MM.1S (cell line): ENCODE results near the gene NSD2.

ENCODE experiments used
- DNase-seq: peaks from one replicate; pipeline ENCODE4 v3.0.0-alpha.2; 2015
- H2AFZ ChIP-seq: fragments of 300-600 bp; sonication (generic); 2 replicates; pipeline ENCODE4 v1.6.0; 2016; ENCODE audit warnings: antibody characterized with exemption, low read length
- H3F3A ChIP-seq: fragments of 300-600 bp; sonication (generic); 2 replicates; pipeline ENCODE4 v1.6.1; 2016; ENCODE audit warnings: mild to moderate bottlenecking, antibody characterized with exemption, low read length, moderate library complexity, mixed read lengths; ENCODE audit not compliant: insufficient read depth
- H3K27ac ChIP-seq: fragments of 300-600 bp; sonication (generic); 2 replicates; pipeline ENCODE4 v1.5.1; 2016; ENCODE audit warnings: mild to moderate bottlenecking, low read length
- H3K27me3 ChIP-seq: fragments of 300-600 bp; sonication (generic); replicated peaks from 2 replicates; pipeline ENCODE4 v1.6.0; 2016; ENCODE audit warnings: low read length; ENCODE audit not compliant: insufficient read depth
- H3K36me3 ChIP-seq: fragments of 300-600 bp; sonication (generic); replicated peaks from 2 replicates; pipeline ENCODE4 v1.6.1; 2016; ENCODE audit warnings: mild to moderate bottlenecking, low read length, mixed read lengths; ENCODE audit not compliant: insufficient read depth
- H3K4me1 ChIP-seq: fragments of 300-600 bp; sonication (generic); 2 replicates; pipeline ENCODE4 v1.6.1; 2016; ENCODE audit warnings: low read length, mixed read lengths
- H3K4me2 ChIP-seq: fragments of 300-600 bp; sonication (generic); 2 replicates; pipeline ENCODE4 v1.6.0; 2016; ENCODE audit warnings: low read depth, low read length
- H3K4me3 ChIP-seq: fragments of 300-600 bp; sonication (generic); 2 replicates; pipeline ENCODE4 v1.5.1; 2016; ENCODE audit warnings: low read length, mixed read lengths
- H3K79me2 ChIP-seq: fragments of 300-600 bp; sonication (generic); 2 replicates; pipeline ENCODE4 v1.6.1; 2016; ENCODE audit warnings: mixed run types, low read length, mixed read lengths
- H3K9ac ChIP-seq: fragments of 300-600 bp; sonication (generic); 2 replicates; pipeline ENCODE4 v1.6.1; 2016; ENCODE audit warnings: low read length, mixed read lengths
- H3K9me2 ChIP-seq: fragments of 300-600 bp; sonication (generic); replicated peaks from 2 replicates; pipeline ENCODE4 v1.6.1; 2016; ENCODE audit warnings: mild to moderate bottlenecking, low read length, mixed read lengths; ENCODE audit not compliant: insufficient read depth
- H3K9me3 ChIP-seq: fragments of 300-600 bp; sonication (generic); replicated peaks from 2 replicates; pipeline ENCODE4 v1.6.1; 2016; ENCODE audit warnings: mild to moderate bottlenecking, low read length, mixed read lengths; ENCODE audit not compliant: insufficient read depth
- H4K20me1 ChIP-seq: fragments of 300-600 bp; sonication (generic); 2 replicates; pipeline ENCODE4 v1.6.1; 2016; ENCODE audit warnings: mild to moderate bottlenecking, low read length, moderate library complexity, mixed read lengths; ENCODE audit not compliant: insufficient read depth
- CTCF ChIP-seq: fragments of 300-600 bp; sonication (generic); IDR thresholded peaks from 2 replicates; pipeline ENCODE4 v1.5.1; 2016; ENCODE audit warnings: antibody characterized with exemption, low read length, mixed read lengths
- EZH2 ChIP-seq: fragments of 300-600 bp; sonication (generic); optimal IDR thresholded peaks from 2 replicates; pipeline ENCODE3; 2017; ENCODE audit warnings: low read depth, mild to moderate bottlenecking, antibody characterized with exemption, low read length, mixed read lengths
- EZH2phosphoT487 ChIP-seq: fragments of 300-600 bp; sonication (generic); IDR thresholded peaks from 2 replicates; pipeline ENCODE4 v1.6.1; 2018; ENCODE audit warnings: antibody characterized with exemption, low read length

The NSD2 gene

DNA sequence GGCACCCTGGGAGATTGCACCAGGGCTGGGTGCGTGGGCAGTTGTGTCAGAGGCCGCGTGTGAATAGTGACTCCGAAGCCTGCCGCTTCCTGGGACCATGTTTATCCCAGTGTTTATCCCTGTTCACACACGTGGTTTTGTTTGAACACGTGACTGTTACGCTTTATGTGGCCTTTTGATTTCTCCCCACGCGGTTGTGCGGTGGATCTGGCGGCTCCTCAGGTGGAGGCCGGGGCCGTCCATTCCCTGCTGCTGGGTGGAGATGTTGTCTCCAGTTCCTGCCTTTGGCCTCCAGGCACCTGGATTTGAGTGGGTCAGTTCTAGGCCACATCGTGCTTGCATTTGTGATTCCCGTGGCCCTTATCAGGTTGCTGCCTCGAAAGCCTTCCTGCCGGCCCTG lies 102.5 kb downstream of the NSD2 start:
- no peaks in the 10 kb centered on the region for H4K20me1 ChIP-seq
- TF ChIP-seq EZH2 (no peak), EZH2phosphoT487 (no peak), CTCF (no peak)
- H3K27ac ChIP-seq, result no peak overlapping the region
- no peak overlapping the region for H3K9ac ChIP-seq
- H2AFZ ChIP-seq, result no peak overlapping the region
- H3K9me3 ChIP-seq, result no peaks in the 10 kb centered on the region
- no peak overlapping the region for H3K4me2 ChIP-seq
- H3K9me2 ChIP-seq, result no peaks in the 10 kb centered on the region
- no peaks in the 10 kb centered on the region for H3K4me1 ChIP-seq
- H3K36me3 ChIP-seq, result peaks cover 20% of the 10 kb centered on the region
- no peak for DNase-seq
- H3F3A ChIP-seq, result no peaks in the 10 kb centered on the region; the same call in 1 of the 2 replicates
- H3K79me2 ChIP-seq, result peaks cover 14% of the 10 kb centered on the region; the same call in 1 of the 2 replicates
- H3K4me3 ChIP-seq, result no peak overlapping the region
- H3K27me3 ChIP-seq, result no peaks in the 10 kb centered on the region

DNA sequence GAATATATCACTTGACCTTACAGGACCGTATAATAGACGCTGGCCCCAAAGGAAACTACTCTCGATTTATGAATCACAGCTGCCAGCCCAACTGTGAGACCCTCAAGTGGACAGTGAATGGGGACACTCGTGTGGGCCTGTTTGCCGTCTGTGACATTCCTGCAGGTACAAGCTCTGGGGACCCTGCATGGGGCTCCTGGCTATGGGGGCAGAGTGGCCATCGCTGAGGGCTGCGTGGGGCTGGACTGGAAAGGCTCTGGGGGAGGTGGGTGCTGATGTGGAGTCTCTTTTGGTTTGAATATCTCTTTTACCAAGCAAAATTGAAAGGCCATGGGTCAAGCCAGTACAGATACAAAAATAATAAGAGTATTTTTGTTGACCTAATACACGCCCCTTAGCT lies 103.6 kb downstream of the NSD2 start:
- Histone ChIP-seq H3K9ac (no peak overlapping the region), H3F3A (no peaks in the 10 kb centered on the region; the same call in 1 of the 2 replicates), H3K79me2 (peaks cover 14% of the 10 kb centered on the region; the same call in 1 of the 2 replicates), H3K27ac (no peak overlapping the region), H3K36me3 (peaks cover 20% of the 10 kb centered on the region), H3K9me2 (no peaks in the 10 kb centered on the region), H3K4me2 (no peak overlapping the region), H4K20me1 (no peaks in the 10 kb centered on the region), H2AFZ (no peak overlapping the region), H3K27me3 (no peaks in the 10 kb centered on the region), H3K4me1 (no peaks in the 10 kb centered on the region), H3K4me3 (no peak overlapping the region), H3K9me3 (no peaks in the 10 kb centered on the region)
- no peak for DNase-seq
- TF ChIP-seq EZH2 (no peak), EZH2phosphoT487 (no peak), CTCF (no peak)

DNA sequence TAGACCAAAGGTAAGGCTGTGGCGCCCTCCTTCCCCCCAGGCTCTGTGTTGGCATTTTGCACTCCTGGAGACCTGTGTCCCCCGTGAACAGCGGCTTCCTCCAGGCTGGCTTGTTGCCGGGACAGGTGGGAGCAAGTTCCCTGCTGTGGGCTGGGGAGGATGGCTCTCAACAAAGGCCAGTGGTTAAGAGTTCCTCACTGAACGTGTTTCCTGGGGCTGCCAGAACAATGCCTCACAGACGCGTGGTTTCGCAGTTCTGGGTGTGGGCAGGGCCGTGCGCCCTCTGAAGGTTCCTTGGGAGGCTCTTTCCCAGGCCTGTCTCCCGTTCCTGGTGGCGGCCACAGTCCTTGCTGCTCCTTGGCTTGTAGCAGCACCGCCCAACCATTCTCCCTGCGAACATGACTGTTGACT lies 104.2 kb downstream of the NSD2 start:
- Histone ChIP-seq H3K79me2 (peaks cover 14% of the 10 kb centered on the region; the same call in 1 of the 2 replicates), H3K4me2 (no peak overlapping the region), H3K9me3 (no peaks in the 10 kb centered on the region), H3K4me1 (no peaks in the 10 kb centered on the region), H3K4me3 (no peak overlapping the region), H3K9me2 (no peaks in the 10 kb centered on the region), H3F3A (no peaks in the 10 kb centered on the region; the same call in 1 of the 2 replicates), H4K20me1 (no peaks in the 10 kb centered on the region), H3K27ac (no peak overlapping the region), H3K36me3 (peaks cover 20% of the 10 kb centered on the region), H2AFZ (no peak overlapping the region), H3K9ac (no peak overlapping the region), H3K27me3 (no peaks in the 10 kb centered on the region)
- no peak for DNase-seq
- TF ChIP-seq EZH2phosphoT487 (no peak), CTCF (no peak), EZH2 (no peak)
